GM23248 (cell line): ENCODE data around the gene NBDY. TPM values are rescaled to one million over a fixed set of nuclear protein-coding genes. Genes with fewer than 3 reads are reported as not detected.

Experiments used
- DNase-seq: peaks from one replicate; pipeline ENCODE4 v3.0.0-alpha.2; 2015
- H2AFZ ChIP-seq: fragments of 200-600 bp; sonication (generic); 2 replicates; pipeline ENCODE4 v1.6.1; 2016; ENCODE audit warnings: antibody characterized with exemption
- H3F3A ChIP-seq: fragments of 200-600 bp; sonication (generic); 2 replicates; pipeline ENCODE4 v1.6.1; 2016; ENCODE audit warnings: mild to moderate bottlenecking, antibody characterized with exemption, mixed run types; ENCODE audit not compliant: insufficient read depth
- H3K27ac ChIP-seq: fragments of 200-600 bp; sonication (generic); 2 replicates; pipeline ENCODE4 v1.5.1; 2016; ENCODE audit warnings: mild to moderate bottlenecking
- H3K27me3 ChIP-seq: fragments of 200-600 bp; sonication (generic); replicated peaks from 2 replicates; pipeline ENCODE4 v1.6.1; 2016; ENCODE audit warnings: mild to moderate bottlenecking; ENCODE audit not compliant: insufficient read depth
- H3K36me3 ChIP-seq: fragments of 200-600 bp; sonication (generic); 2 replicates; pipeline ENCODE4 v1.6.1; 2016; ENCODE audit warnings: low read depth, mild to moderate bottlenecking
- H3K4me1 ChIP-seq: fragments of 200-600 bp; sonication (generic); 2 replicates; pipeline ENCODE4 v1.6.1; 2016; ENCODE audit warnings: mild to moderate bottlenecking; ENCODE audit not compliant: insufficient read depth
- H3K4me2 ChIP-seq: fragments of 200-600 bp; sonication (generic); one replicate; pipeline ENCODE4 v1.6.1; 2016; ENCODE audit warnings: mild to moderate bottlenecking; ENCODE audit not compliant: unreplicated experiment
- H3K4me3 ChIP-seq: fragments of 200-600 bp; sonication (generic); 2 replicates; pipeline ENCODE4 v1.5.1; 2016; ENCODE audit warnings: mild to moderate bottlenecking
- H3K79me2 ChIP-seq: fragments of 200-600 bp; sonication (generic); 2 replicates; pipeline ENCODE4 v1.6.1; 2016; ENCODE audit warnings: mild to moderate bottlenecking; ENCODE audit not compliant: insufficient read depth
- H3K9ac ChIP-seq: fragments of 200-600 bp; sonication (generic); 2 replicates; pipeline ENCODE4 v1.6.1; 2016; ENCODE audit warnings: mild to moderate bottlenecking
- H3K9me2 ChIP-seq: fragments of 200-600 bp; sonication (generic); 2 replicates; pipeline ENCODE4 v1.6.1; 2016; ENCODE audit warnings: mixed run types, mild to moderate bottlenecking, moderate library complexity; ENCODE audit not compliant: insufficient read depth
- H3K9me3 ChIP-seq: fragments of 200-600 bp; sonication (generic); one replicate; pipeline ENCODE4 v1.6.1; 2017; ENCODE audit warnings: low read depth
- H4K20me1 ChIP-seq: fragments of 200-600 bp; sonication (generic); 2 replicates; pipeline ENCODE4 v1.6.0; 2016; ENCODE audit not compliant: insufficient read depth
- EZH2 ChIP-seq: fragments of 200-600 bp; sonication (generic); IDR thresholded peaks from 2 replicates; pipeline ENCODE4 v1.6.1; 2018; ENCODE audit warnings: antibody characterized with exemption, mild to moderate bottlenecking; ENCODE audit not compliant: insufficient read depth, poor library complexity, severe bottlenecking
- EZH2phosphoT487 ChIP-seq: fragments of 200-600 bp; sonication (generic); IDR thresholded peaks from 2 replicates; pipeline ENCODE4 v1.6.1; 2018; ENCODE audit warnings: antibody characterized with exemption, moderate library complexity, mild to moderate bottlenecking, low read depth; ENCODE audit not compliant: insufficient read depth
- WGBS, 2 experiments: methylation state at CpG; one replicate each; pipeline ENCODE4 v1.1.6; 2015 to 2017; ENCODE audit warnings: low lambda C conversion rate in 2 of 2, low coverage in 1 of 2; ENCODE audit errors: missing lambda C conversion rate in 2 of 2; 5-methylcytosine and 5-hydroxymethylcytosine counted together
- in situ Hi-C: fragments of 300-500 bp; cut with MboI; formaldehyde crosslinking; loops from 2 replicates; pipeline ENCODE4 v1.15.0; 2020
- polyA plus RNA-seq: library from polyadenylated mRNA; unstranded; fragments of >200 nt; fragmentation: Nextera tagmentation; extraction: Ambion mirVana; gene quantifications from 2 replicates; pipeline ENCODE4 v1.2.1, GENCODE V29; 2016
- total RNA-seq: library from RNA; depleted of rRNA; stranded (reverse); fragments of >200 nt; shearing (Covaris generic); gene quantifications from 2 replicates; pipeline ENCODE4 v1.2.3, GENCODE V29; 2014

Gene NBDY
- total and polyA plus RNA-seq, 2 experiments from 2014 or later = 8.5 to 193 TPM

DNA sequence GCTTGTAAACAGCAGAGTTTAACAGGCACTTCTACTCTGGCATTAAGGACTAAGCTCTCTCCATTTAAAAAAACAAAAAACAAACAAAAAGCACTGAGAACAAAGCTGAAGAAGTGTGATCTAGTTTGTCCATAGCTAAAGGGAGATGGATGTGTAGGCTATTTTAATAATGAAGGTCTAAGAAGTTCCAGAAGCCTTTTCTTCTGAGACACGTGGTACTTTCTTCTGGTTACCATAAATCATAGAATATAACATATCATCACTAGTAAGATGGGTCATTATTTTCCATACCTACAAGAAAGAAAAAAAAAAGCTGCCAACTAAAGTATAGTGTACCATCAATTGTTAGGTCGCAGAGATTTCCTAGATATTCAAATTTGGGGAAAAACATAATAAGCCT lies 722 bp upstream of the NBDY start:
- peaks cover 43% of the 10 kb centered on the region for H3K79me2 ChIP-seq
- peak overlapping the region; percentile 95 for H3K4me3 ChIP-seq
- no peaks in the 10 kb centered on the region for H3K27me3 ChIP-seq
- no peaks in the 10 kb centered on the region for H3K36me3 ChIP-seq
- H3K9ac ChIP-seq = peak overlapping the region; percentile 87
- no peaks in the 10 kb centered on the region for H4K20me1 ChIP-seq
- H3F3A ChIP-seq = 0 out of 2 replicates have a peak, but pooled peaks cover 4% of the 10 kb centered on the region
- peak; percentile 24 for DNase-seq
- peak overlapping the region; percentile 91 for H2AFZ ChIP-seq
- H3K27ac ChIP-seq = no peak overlapping the region
- H3K4me1 ChIP-seq = peaks cover 10% of the 10 kb centered on the region; the same call in 1 of the 2 replicates
- TF ChIP-seq EZH2 (no peak), EZH2phosphoT487 (no peak)
- in situ Hi-C loops = no loop called here
- H3K9me2 ChIP-seq = no peaks in the 10 kb centered on the region
- peak overlapping the region; percentile 80 for H3K4me2 ChIP-seq
- 2 to 11% methylated on average over 2 of the region's 2 CpGs for WGBS, 2 experiments
- no peaks in the 10 kb centered on the region for H3K9me3 ChIP-seq

GRCh38 chrX:56728752-56729151 lies 291 bp upstream of the NBDY start:
- H3K4me2 ChIP-seq = peak overlapping the region; percentile 80
- TF ChIP-seq EZH2 (no peak), EZH2phosphoT487 (no peak)
- H3K36me3 ChIP-seq = no peaks in the 10 kb centered on the region
- H3K9me2 ChIP-seq = no peaks in the 10 kb centered on the region
- H3K27me3 ChIP-seq = no peaks in the 10 kb centered on the region
- in situ Hi-C loops = no loop called here
- peaks cover 10% of the 10 kb centered on the region; the same call in 1 of the 2 replicates for H3K4me1 ChIP-seq
- whole genome bisulfite sequencing, 2 experiments = 0 to 1% methylated on average over 8 of the region's 8 CpGs
- peak; percentile 41 for DNase-seq
- no peaks in the 10 kb centered on the region for H3K9me3 ChIP-seq
- 0 out of 2 replicates have a peak, but pooled peaks cover 4% of the 10 kb centered on the region for H3F3A ChIP-seq
- peak overlapping the region; percentile 95 for H3K4me3 ChIP-seq
- peaks cover 47% of the 10 kb centered on the region for H3K79me2 ChIP-seq
- peak overlapping the region; percentile 91 for H2AFZ ChIP-seq
- 0 out of 2 replicates have a peak overlapping the region, but pooled peaks have one; percentile 74 for H3K27ac ChIP-seq
- no peaks in the 10 kb centered on the region for H4K20me1 ChIP-seq
- peak overlapping the region; percentile 87 for H3K9ac ChIP-seq

GRCh38 chrX:56733459-56734046 lies 4.5 kb downstream of the NBDY start:
- H3K9me2 ChIP-seq = no peaks in the 10 kb centered on the region
- H3K79me2 ChIP-seq = peaks cover 90% of the 10 kb centered on the region
- H3K4me3 ChIP-seq = no peak overlapping the region
- DNase-seq = peak; percentile 48
- H3K4me1 ChIP-seq = peaks cover 10% of the 10 kb centered on the region; the same call in 1 of the 2 replicates
- no peaks in the 10 kb centered on the region for H3K36me3 ChIP-seq
- WGBS, 2 experiments = 47 to 50% methylated on average over 2 of the region's 2 CpGs
- H2AFZ ChIP-seq = no peak overlapping the region
- 0 out of 2 replicates have a peak, but pooled peaks cover 4% of the 10 kb centered on the region for H3F3A ChIP-seq
- H3K27me3 ChIP-seq = no peaks in the 10 kb centered on the region
- in situ Hi-C loops = no loop called here
- H3K9me3 ChIP-seq = no peaks in the 10 kb centered on the region
- H3K4me2 ChIP-seq = no peak overlapping the region
- no peak overlapping the region for H3K27ac ChIP-seq
- no peak for TF ChIP-seq EZH2
- no peak for TF ChIP-seq EZH2phosphoT487
- no peaks in the 10 kb centered on the region for H4K20me1 ChIP-seq
- no peak overlapping the region for H3K9ac ChIP-seq

GRCh38 chrX:56736219-56736618 lies 7.2 kb downstream of the NBDY start:
- TF ChIP-seq EZH2 (no peak), EZH2phosphoT487 (no peak)
- H3K4me3 ChIP-seq = no peak overlapping the region
- H3F3A ChIP-seq = no peaks in the 10 kb centered on the region
- in situ Hi-C loops = no loop called here
- DNase-seq = no peak
- H2AFZ ChIP-seq = no peak overlapping the region
- H3K9me2 ChIP-seq = no peaks in the 10 kb centered on the region
- WGBS, 2 experiments = 95 to 98% methylated on average over 8 to 12 of the region's 14 CpGs
- no peak overlapping the region for H3K4me2 ChIP-seq
- peaks cover 88% of the 10 kb centered on the region for H3K79me2 ChIP-seq
- H3K9ac ChIP-seq = no peak overlapping the region
- H3K36me3 ChIP-seq = no peaks in the 10 kb centered on the region
- H3K27ac ChIP-seq = no peak overlapping the region
- 0 out of 2 replicates have a peak, but pooled peaks cover 6% of the 10 kb centered on the region for H3K4me1 ChIP-seq
- no peaks in the 10 kb centered on the region for H4K20me1 ChIP-seq
- no peaks in the 10 kb centered on the region for H3K9me3 ChIP-seq
- no peaks in the 10 kb centered on the region for H3K27me3 ChIP-seq
